HCT116 (cell line): Measurements from ENCODE around the gene RMP24.

Experiments
- ATAC-seq: fragments of 200-7000 bp; cut with Tn5 transposase; 2 replicates; pipeline ENCODE4 v1.9.1; 2020; ENCODE audit warnings: mild to moderate bottlenecking, moderate library complexity
- BruUV-seq: library from RNA; stranded (reverse); fragments of 400-500 nt; replicated peaks from 2 replicates; lab custom pipeline; 2021; lab: Mats Ljungman, UMichigan
- CTCF ChIA-PET: fragments of 300-600 bp; sonication (Branson Sonifier 250); formaldehyde crosslinking; loops from one replicate; lab custom pipeline; 2021; ENCODE audit warnings: antibody characterized with exemption; lab: Charles Lee
- POLR2A ChIA-PET: fragments of 300-600, 350-600 bp; sonication (Branson Sonifier 250); formaldehyde crosslinking; loops from one replicate; lab custom pipeline; 2021; ENCODE audit warnings: antibody characterized with exemption; lab: Charles Lee
- RAD21 ChIA-PET, 2 experiments: fragments of 300-600 bp; sonication (Branson Sonifier 250); formaldehyde crosslinking; loops; one replicate each; lab custom pipeline; 2023; ENCODE audit warnings: low total read pairs in 2 of 2; ENCODE audit not compliant: uncharacterized antibody in 2 of 2, unreplicated experiment in 2 of 2, low non-redundant PET in 1 of 2; lab: Charles Lee
- DNase-seq: peaks from one replicate; pipeline ENCODE4 v3.0.0-alpha.2; 2010; ENCODE audit warnings: low read depth, low spot score
- H2AFZ ChIP-seq: fragments of 200-600 bp; shearing (Covaris generic), sonication (generic); 2 replicates; pipeline ENCODE4 v1.6.1; 2017; ENCODE audit warnings: low read depth, mixed run types, mixed read lengths, antibody characterized with exemption, low read length; ENCODE audit not compliant: poor library complexity, severe bottlenecking
- H3K27ac ChIP-seq: 2 replicates; pipeline ENCODE4 v1.5.1; 2012; ENCODE audit warnings: low read depth, low read length
- H3K27me3 ChIP-seq: fragments of 200-600 bp; sonication (generic); 2 replicates; pipeline ENCODE4 v1.6.1; 2016; ENCODE audit warnings: mixed run types, low read length, mixed read lengths; ENCODE audit not compliant: insufficient read depth
- H3K36me3 ChIP-seq, 2 experiments: fragments of 200-500 bp in 1 of 2; fragments of 200-600 bp in 1 of 2; sonication (Bioruptor generic) in 1 of 2; sonication (generic) in 1 of 2; 2 replicates each; pipeline versions ENCODE4 v1.5.1 to v1.6.1; 2014 to 2016; ENCODE audit warnings: low read length in 2 of 2, inconsistent platforms in 1 of 2, mixed read lengths in 1 of 2, mixed run types in 1 of 2; ENCODE audit not compliant: insufficient read depth in 2 of 2, control insufficient read depth in 1 of 2
- H3K4me1 ChIP-seq, 2 experiments: fragments of 200-600 bp in 1 of 2; sonication (generic) in 1 of 2; 2 replicates each; pipeline versions ENCODE4 v1.5.1 to v1.6.1; 2012 to 2017; ENCODE audit warnings: low read length in 2 of 2, inconsistent platforms in 1 of 2, mild to moderate bottlenecking in 1 of 2, mixed read lengths in 1 of 2, mixed run types in 1 of 2, moderate library complexity in 1 of 2; ENCODE audit not compliant: insufficient read depth in 2 of 2, control insufficient read depth in 1 of 2
- H3K4me2 ChIP-seq: fragments of 200-600 bp; sonication (generic); 2 replicates; pipeline ENCODE4 v1.6.1; 2017; ENCODE audit warnings: mixed run types, low read length, mixed read lengths
- H3K4me3 ChIP-seq, 2 experiments: fragments of 200-600 bp in 1 of 2; sonication (generic) in 1 of 2; replicated peaks in 1 of 2; 2 replicates each; pipeline ENCODE4 v1.5.1; 2011 to 2016; ENCODE audit warnings: low read length in 2 of 2, control low read depth in 1 of 2, low read depth in 1 of 2, mild to moderate bottlenecking in 1 of 2, mixed read lengths in 1 of 2, mixed run types in 1 of 2
- H3K79me2 ChIP-seq: fragments of 200-600 bp; sonication (generic); 2 replicates; pipeline ENCODE4 v1.6.1; 2017; ENCODE audit warnings: mild to moderate bottlenecking, mixed run types, low read length, moderate library complexity, mixed read lengths; ENCODE audit not compliant: insufficient read depth
- H3K9ac ChIP-seq: fragments of 200-600 bp; sonication (generic); 2 replicates; pipeline ENCODE4 v1.6.1; 2016; ENCODE audit warnings: low read length, mixed read lengths
- H3K9me2 ChIP-seq: fragments of 200-600 bp; sonication (generic), shearing (Covaris generic); 2 replicates; pipeline ENCODE4 v1.6.1; 2017; ENCODE audit warnings: mixed run types, mild to moderate bottlenecking, moderate library complexity; ENCODE audit not compliant: insufficient read depth
- H3K9me3 ChIP-seq, 2 experiments: fragments of 200-500 bp in 1 of 2; fragments of 200-600 bp in 1 of 2; sonication (Bioruptor generic) in 1 of 2; sonication (generic) in 1 of 2; 2 replicates each; pipeline ENCODE4 v1.6.1; 2014 to 2017; ENCODE audit warnings: low read length in 2 of 2, mixed read lengths in 2 of 2, inconsistent platforms in 1 of 2, low read depth in 1 of 2, mild to moderate bottlenecking in 1 of 2, mixed run types in 1 of 2, moderate library complexity in 1 of 2; ENCODE audit not compliant: control insufficient read depth in 1 of 2, insufficient read depth in 1 of 2
- H4K20me1 ChIP-seq: fragments of 200-600 bp; sonication (generic), shearing (Covaris generic); 2 replicates; pipeline ENCODE4 v1.6.1; 2017; ENCODE audit warnings: mixed run types, mild to moderate bottlenecking, moderate library complexity; ENCODE audit not compliant: insufficient read depth
- JUND ChIP-seq: IDR thresholded peaks from 2 replicates; pipeline ENCODE4 v1.6.1; 2012
- REST ChIP-seq: IDR thresholded peaks from 2 replicates; pipeline ENCODE4 v1.6.1; 2012; ENCODE audit warnings: low read depth
- SRF ChIP-seq: IDR thresholded peaks from 2 replicates; pipeline ENCODE4 v1.6.1; 2012; ENCODE audit warnings: low read depth
- TCF7L2 ChIP-seq: IDR thresholded peaks from 2 replicates; pipeline ENCODE4 v1.7.0; 2011; ENCODE audit warnings: borderline replicate concordance, inconsistent platforms; ENCODE audit not compliant: insufficient read depth, insufficient read length; ENCODE audit errors: extremely low read depth
- intact Hi-C: fragments of 100-400 bp; cut with micrococcal nuclease; formaldehyde crosslinking; loops from 2 replicates; pipeline ENCODE4 v1.10.0; 2022
- TF ChIP-seq, protein P1 (sequence below): IDR thresholded peaks from 2 replicates; pipeline ENCODE4 v1.6.1; 2012

The RMP24 gene

DNA sequence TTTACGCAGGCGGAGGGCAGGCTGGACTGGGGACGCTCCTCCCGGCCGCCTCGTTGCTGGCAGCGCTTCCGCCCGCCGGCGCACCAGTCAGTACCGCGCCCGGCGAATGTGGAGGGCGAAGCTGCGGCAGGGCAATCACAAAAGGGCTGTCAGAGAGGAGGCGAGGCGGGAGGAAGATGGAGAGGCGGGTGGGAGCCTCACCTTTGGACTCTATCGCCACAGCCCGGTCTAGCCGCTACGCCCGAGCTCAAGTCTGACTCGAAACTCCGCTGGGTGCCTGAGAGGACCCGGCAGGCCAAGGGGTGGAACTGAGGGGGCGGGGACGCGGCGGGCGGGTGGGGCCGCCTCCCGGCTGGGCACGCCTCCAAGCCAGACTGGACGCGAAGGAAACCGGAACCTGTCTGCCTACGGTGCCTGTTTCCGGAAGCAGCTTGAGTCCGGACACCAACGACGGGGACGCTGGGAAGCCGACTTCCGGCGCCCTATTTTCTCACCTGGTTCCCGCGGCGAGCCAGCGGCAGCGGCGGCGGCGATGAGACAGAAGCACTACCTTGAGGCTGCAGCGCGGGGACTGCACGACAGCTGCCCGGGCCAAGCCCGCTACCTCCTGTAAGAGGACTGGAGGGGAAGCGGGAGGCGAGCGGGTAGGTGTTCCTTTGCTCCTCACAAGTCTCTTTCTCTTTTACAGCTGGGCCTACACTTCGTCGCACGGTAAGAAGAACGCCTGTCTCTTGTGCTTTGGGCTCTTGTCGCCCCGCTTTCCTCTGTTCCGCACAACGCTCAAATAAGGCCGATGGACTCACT is at the start of gene RMP24 (continued):
- TF ChIP-seq REST, result no peak

GRCh38 chr18:35923939-35924684 is 48.4 kb upstream of the RMP24 start:
- no peak overlapping the region for H3K9ac ChIP-seq
- TF ChIP-seq, protein P1, sequence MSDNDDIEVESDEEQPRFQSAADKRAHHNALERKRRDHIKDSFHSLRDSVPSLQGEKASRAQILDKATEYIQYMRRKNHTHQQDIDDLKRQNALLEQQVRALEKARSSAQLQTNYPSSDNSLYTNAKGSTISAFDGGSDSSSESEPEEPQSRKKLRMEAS, result no peak
- TF ChIP-seq JUND (no peak), SRF (no peak), TCF7L2 (no peak)
- RAD21 ChIA-PET, result no interaction called here
- H3K9me2 ChIP-seq, result no peaks in the 10 kb centered on the region
- no peak overlapping the region for H2AFZ ChIP-seq
- H3K79me2 ChIP-seq, result no peaks in the 10 kb centered on the region
- CTCF ChIA-PET, result no interaction called here
- H3K36me3 ChIP-seq, result no peaks in the 10 kb centered on the region
- H3K9me3 ChIP-seq, result no peaks in the 10 kb centered on the region
- H3K4me3 ChIP-seq, result no peak overlapping the region
- no peaks in the 10 kb centered on the region for H4K20me1 ChIP-seq
- DNase-seq, result no peak
- no peak overlapping the region for H3K4me2 ChIP-seq
- intact Hi-C loops, result no loop called here
- no TSS peak for BruUV-seq
- H3K27me3 ChIP-seq, result peaks cover 48% of the 10 kb centered on the region
- POLR2A ChIA-PET, result no interaction called here
- H3K4me1 ChIP-seq, result no peaks in the 10 kb centered on the region
- no peak for ATAC-seq
- no peak overlapping the region for H3K27ac ChIP-seq
